Small intestine (tissue), 7 donors: ENCODE measurements around the gene SEMA6D. TPM values are rescaled to one million over a fixed set of nuclear protein-coding genes. Genes with fewer than 3 reads are reported as not detected.
"Not testable (repeated sequence)": the region's sequence is repeated elsewhere in the genome, so short reads cannot be mapped to it uniquely, and the experiment has no call there.

Experiments
- DNase-seq, 2 donors: peaks; one replicate each; pipeline versions ENCODE4 v3.0.0 to v3.0.0-alpha.2; 2013
- FAIRE-seq: peaks from 2 replicates; lab custom pipeline; 2012; peaks lifted over from hg19 to GRCh38; lab: Jason Lieb, UNC
- H3K27ac ChIP-seq, 3 donors: one replicate each; pipeline ENCODE4 v1.5.1; 2013; ENCODE audit warnings: low read length in 2 of 3, mild to moderate bottlenecking in 2 of 3, control low read depth in 1 of 3, inconsistent platforms in 1 of 3, low read depth in 1 of 3, moderate library complexity in 1 of 3
- H3K27me3 ChIP-seq, 3 donors: one replicate each; pipeline ENCODE4 v1.6.1; 2013; ENCODE audit warnings: low read length in 3 of 3, inconsistent platforms in 1 of 3; ENCODE audit not compliant: control insufficient read depth in 3 of 3, insufficient read depth in 3 of 3
- H3K36me3 ChIP-seq, 3 donors: one replicate each; pipeline ENCODE4 v1.6.1; 2013; ENCODE audit warnings: low read length in 3 of 3, inconsistent platforms in 1 of 3, low read depth in 1 of 3, mild to moderate bottlenecking in 1 of 3, moderate library complexity in 1 of 3; ENCODE audit not compliant: control insufficient read depth in 3 of 3, insufficient read depth in 2 of 3
- H3K4me1 ChIP-seq, 3 donors: one replicate each; pipeline ENCODE4 v1.6.1; 2013; ENCODE audit warnings: low read length in 2 of 3, inconsistent platforms in 1 of 3, low read depth in 1 of 3, mild to moderate bottlenecking in 1 of 3, moderate library complexity in 1 of 3; ENCODE audit not compliant: control insufficient read depth in 3 of 3, insufficient read depth in 2 of 3
- H3K4me3 ChIP-seq, 3 donors: one replicate each; pipeline ENCODE4 v1.5.1; 2013; ENCODE audit warnings: low read length in 3 of 3, control low read depth in 1 of 3, inconsistent platforms in 1 of 3, low read depth in 1 of 3, mild to moderate bottlenecking in 1 of 3, moderate library complexity in 1 of 3
- H3K9me3 ChIP-seq, 2 donors: one replicate each; pipeline ENCODE4 v1.6.1; 2013; ENCODE audit warnings: low read depth in 1 of 2, low read length in 1 of 2; ENCODE audit not compliant: control insufficient read depth in 2 of 2, insufficient read depth in 1 of 2
- WGBS, 3 donors: extraction: QIAGEN DNeasy Blood & Tissue Kit; methylation state at CpG; one replicate each; pipeline ENCODE4 v1.1.7; 2013; 5-methylcytosine and 5-hydroxymethylcytosine counted together
- polyA plus RNA-seq, 4 donors: library from polyadenylated mRNA; stranded (reverse) in 3 of 4; unstranded in 1 of 4; fragments of 200-250 nt in 3 of 4; fragments of 120-200 nt in 1 of 4; gene quantifications; one replicate each; pipeline versions ENCODE4 v1.2.1 to v1.2.3, GENCODE V29; 2013
- donor health status: healthy with polysubstance abuse.
- donor health status: control.
- donor health status: control.
- donor health status: Bipolar disorder and iron deficiency.
- donor health status: healthy.

Gene SEMA6D
- polyA plus RNA-seq, 4 donors: 14.6 to 55.6 (median 23.9) TPM

GRCh38 chr15:47728886-47729285, 11.6 kb downstream of the SEMA6D start:
- peaks cover 0 to 10% (median 2%) of the 10 kb centered on the region in 3 donors for H3K36me3 ChIP-seq
- 29 to 66% (median 50%) methylated on average over 6 of the region's 6 CpGs for WGBS, 3 donors
- H3K27me3 ChIP-seq: no peaks in the 10 kb centered on the region
- no peak overlapping the region for H3K4me3 ChIP-seq
- peaks cover 17 to 18% (median 18%) of the 10 kb centered on the region in 3 donors for H3K4me1 ChIP-seq
- DNase-seq: peak in 1 of 2 donors; percentile 83
- H3K9me3 ChIP-seq: no peaks in the 10 kb centered on the region
- no peak for FAIRE-seq
- no peak overlapping the region for H3K27ac ChIP-seq

- DNase-seq (no peak), FAIRE-seq (no peak)
- H3K4me1 ChIP-seq: peaks cover 10 to 20% (median 13%) of the 10 kb centered on the region in 3 donors
- H3K27me3 ChIP-seq: no peaks in the 10 kb centered on the region
- peaks cover 0 to 8% (median 4%) of the 10 kb centered on the region in 3 donors for H3K36me3 ChIP-seq
- 84 to 88% (median 85%) methylated on average over 3 of the region's 3 CpGs for WGBS, 3 donors
- H3K4me3 ChIP-seq: no peak overlapping the region
- H3K9me3 ChIP-seq: no peaks in the 10 kb centered on the region
- H3K27ac ChIP-seq: no peak overlapping the region
Measured at GRCh38 chr15:47731230-47731629, 13.9 kb downstream of the SEMA6D start.

DNA sequence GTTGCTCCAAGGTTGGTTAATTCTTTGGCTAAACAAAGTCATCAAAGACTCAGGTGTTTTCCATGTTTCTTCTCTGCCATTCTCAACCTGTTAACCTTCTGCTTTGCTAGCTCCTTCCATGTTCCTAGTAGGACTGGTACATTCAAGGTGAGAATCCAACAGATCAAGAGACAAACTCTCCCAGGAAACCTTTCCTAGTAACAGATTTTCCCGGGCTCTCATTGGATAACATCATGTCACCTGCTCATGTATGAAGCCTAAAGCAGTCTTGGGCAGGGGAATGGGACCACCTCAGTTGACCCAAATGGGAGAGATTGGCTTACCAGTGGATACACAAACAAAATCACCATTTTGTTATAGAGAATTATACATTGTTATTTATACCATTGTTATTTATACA, 14.9 kb downstream of the SEMA6D start:
- FAIRE-seq (no peak), DNase-seq (no peak)
- 90 to 100% (median 95%) methylated on average over 1 of the region's 1 CpG for WGBS, 3 donors
- peaks cover 0 to 8% (median 4%) of the 10 kb centered on the region in 3 donors for H3K36me3 ChIP-seq
- peaks cover 9 to 25% (median 10%) of the 10 kb centered on the region in 3 donors for H3K4me1 ChIP-seq
- no peaks in the 10 kb centered on the region for H3K9me3 ChIP-seq
- no peak overlapping the region for H3K27ac ChIP-seq
- no peaks in the 10 kb centered on the region for H3K27me3 ChIP-seq
- H3K4me3 ChIP-seq: no peak overlapping the region

DNA sequence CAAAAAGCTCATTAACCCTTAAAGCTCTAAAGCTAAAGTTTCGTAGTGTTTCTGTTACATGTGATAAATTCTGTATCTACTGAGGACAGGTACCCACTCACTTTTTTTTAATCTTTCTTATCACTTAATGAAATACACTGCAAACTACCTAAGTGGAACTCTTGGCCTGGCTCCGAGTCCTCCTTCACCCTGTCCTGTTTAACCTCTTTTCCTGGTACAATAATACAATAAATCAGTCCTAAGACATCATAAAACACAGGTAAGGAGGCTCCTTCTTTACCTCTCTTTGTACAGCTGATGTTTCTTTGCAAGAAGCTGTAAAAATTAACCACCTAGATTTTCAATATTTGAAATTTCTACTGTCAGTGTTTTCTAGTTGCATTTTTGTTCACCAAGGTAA, 15.8 kb downstream of the SEMA6D start:
- Histone ChIP-seq H3K27ac (peak overlapping the region in 1 of 3 donors; percentile 11), H3K4me1 (peaks cover 8 to 23% (median 9%) of the 10 kb centered on the region in 3 donors), H3K27me3 (no peaks in the 10 kb centered on the region), H3K36me3 (peaks cover 0 to 4% (median 2%) of the 10 kb centered on the region in 3 donors), H3K9me3 (no peaks in the 10 kb centered on the region), H3K4me3 (no peak overlapping the region)
- DNase-seq (peak; percentile 38 to 58), FAIRE-seq (no peak)
- 18 to 57% (median 32%) methylated on average over 2 of the region's 2 CpGs for WGBS, 3 donors

DNA sequence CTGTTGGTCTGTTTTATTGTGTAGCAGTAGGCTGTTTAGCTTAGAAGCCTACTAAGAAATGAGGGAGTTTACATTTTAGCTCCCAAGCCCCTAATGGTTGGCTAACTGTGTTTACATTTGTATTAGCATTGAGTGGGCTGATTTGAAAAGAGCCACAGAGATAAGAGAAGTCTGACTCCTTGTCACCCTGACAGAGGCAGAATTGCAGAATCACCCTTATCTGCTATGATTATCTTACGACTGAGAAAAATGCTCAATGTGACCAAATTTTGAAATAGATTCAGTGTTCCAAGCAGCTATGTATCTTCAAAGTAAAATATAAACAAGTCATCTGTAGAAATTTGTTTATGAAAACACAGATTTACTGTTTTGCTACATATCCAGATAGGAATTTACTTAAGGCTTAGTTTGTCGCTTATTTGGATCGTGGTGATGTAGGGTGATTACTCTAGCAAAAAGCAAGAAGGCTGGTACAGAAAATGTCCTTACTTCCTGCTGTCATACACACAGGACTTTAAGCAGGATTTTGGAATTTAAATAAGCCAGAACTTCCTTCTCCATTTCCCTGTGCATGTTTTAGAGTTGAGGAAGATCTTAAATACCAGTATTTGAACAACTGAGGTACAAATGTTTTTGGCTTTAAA, 19.0 kb downstream of the SEMA6D start:
- DNase-seq (peak in 1 of 2 donors; percentile 28), FAIRE-seq (no peak)
- 33 to 38% (median 34%) methylated on average over 3 of the region's 3 CpGs for WGBS, 3 donors
- H3K4me3 ChIP-seq: no peak overlapping the region
- H3K4me1 ChIP-seq: peaks cover 5 to 27% (median 16%) of the 10 kb centered on the region in 3 donors
- H3K9me3 ChIP-seq: no peaks in the 10 kb centered on the region
- H3K27me3 ChIP-seq: no peaks in the 10 kb centered on the region
- H3K27ac ChIP-seq: peak overlapping the region in 1 of 3 donors; percentile 32
- H3K36me3 ChIP-seq: peaks cover 0 to 3% (median 2%) of the 10 kb centered on the region in 3 donors

DNA sequence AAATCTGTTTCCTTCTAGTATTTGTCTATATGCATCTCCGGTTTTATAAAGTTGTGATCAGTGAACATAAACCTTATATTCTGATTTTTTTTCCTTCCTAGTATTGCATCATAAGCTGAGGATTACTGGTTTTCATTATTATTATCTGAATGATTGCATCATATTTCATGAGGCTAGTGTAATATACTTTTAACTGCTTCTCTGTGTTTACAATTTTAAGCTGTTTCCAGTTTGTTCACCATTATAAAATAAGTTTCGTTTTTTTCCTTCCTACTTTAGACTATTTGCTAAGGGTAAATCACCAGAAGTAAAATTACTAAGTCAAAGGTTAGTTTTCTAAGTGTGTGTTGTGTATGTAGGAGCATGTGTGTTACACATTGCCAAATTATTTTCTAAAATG, 20.2 kb downstream of the SEMA6D start:
- peaks cover 5 to 31% (median 17%) of the 10 kb centered on the region in 3 donors for H3K4me1 ChIP-seq
- DNase-seq (peak in 1 of 2 donors; percentile 39), FAIRE-seq (peak; percentile 23)
- no peaks in the 10 kb centered on the region for H3K9me3 ChIP-seq
- peaks cover 0 to 9% (median 2%) of the 10 kb centered on the region in 3 donors for H3K36me3 ChIP-seq
- H3K27me3 ChIP-seq: no peaks in the 10 kb centered on the region
- H3K27ac ChIP-seq: peak overlapping the region in 1 of 3 donors; percentile 53
- 46 to 58% (median 50%) methylated on average over 2 of the region's 2 CpGs for WGBS, 3 donors
- no peak overlapping the region for H3K4me3 ChIP-seq

GRCh38 chr15:47738144-47738825, 21.0 kb downstream of the SEMA6D start:
- DNase-seq, H3K9me3 ChIP-seq, H3K27me3 ChIP-seq, H3K4me3 ChIP-seq, H3K36me3 ChIP-seq, FAIRE-seq: not testable (repeated sequence)
- WGBS, 3 donors: 79 to 94% (median 83%) methylated on average over 4 of the region's 4 CpGs
- peak overlapping the region in 2 of 3 donors; percentile 8 to 53 for H3K27ac ChIP-seq
- peaks cover 5 to 38% (median 18%) of the 10 kb centered on the region in 3 donors for H3K4me1 ChIP-seq

DNA sequence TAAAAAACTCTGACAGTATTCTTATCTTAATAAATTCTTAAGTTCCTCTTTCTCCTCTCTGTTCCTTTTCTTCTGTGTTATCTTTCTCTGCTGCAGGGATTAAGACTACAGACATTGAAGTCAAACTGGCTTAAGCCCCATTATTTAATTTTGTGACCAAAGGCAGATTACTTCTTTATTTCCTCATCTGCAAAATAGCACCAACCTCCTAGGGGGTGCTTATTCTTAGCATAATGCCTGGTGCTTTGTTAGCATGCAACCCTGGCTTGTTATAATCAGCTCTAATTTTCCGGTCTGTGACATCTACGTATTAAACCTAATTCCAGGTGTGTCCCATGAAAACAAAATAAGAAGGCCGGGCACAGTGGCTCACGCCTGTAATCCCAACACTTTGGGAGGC, 23.8 kb downstream of the SEMA6D start:
- H3K9me3 ChIP-seq: no peaks in the 10 kb centered on the region
- no peaks in the 10 kb centered on the region for H3K27me3 ChIP-seq
- H3K4me3 ChIP-seq: no peak overlapping the region
- 92 to 93% (median 93%) methylated on average over 4 of the region's 4 CpGs for WGBS, 3 donors
- peaks cover 0 to 48% (median 15%) of the 10 kb centered on the region in 3 donors for H3K4me1 ChIP-seq
- FAIRE-seq (no peak), DNase-seq (no peak)
- no peak overlapping the region for H3K27ac ChIP-seq
- H3K36me3 ChIP-seq: peaks cover 0 to 18% (median 0%) of the 10 kb centered on the region in 3 donors
